ENCODE measurements around the gene PSTPIP1.

PSTPIP1 gene

DNA sequence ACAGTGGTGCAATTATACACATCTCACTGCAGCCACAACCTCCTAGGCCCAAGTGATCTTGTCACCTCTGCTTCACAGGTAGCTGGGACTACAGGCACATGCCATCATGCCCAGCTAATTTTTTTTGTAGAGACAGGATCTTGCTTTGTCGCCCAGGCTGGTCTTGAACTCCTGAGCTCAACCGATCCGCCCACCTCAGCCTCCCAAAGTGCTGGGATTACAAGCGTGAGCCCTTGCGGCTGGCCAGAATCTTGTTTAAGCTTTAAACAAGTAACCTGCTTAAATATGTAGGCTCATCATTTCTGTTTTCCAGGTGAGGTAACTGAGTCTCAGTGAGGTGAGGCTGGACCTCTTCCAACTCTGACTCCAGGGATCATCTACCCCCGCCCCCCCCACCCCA is 7.7 kb upstream of the PSTPIP1 start:
- no peaks in the 10 kb centered on the region for H3K9me3 ChIP-seq
- H3K27me3 ChIP-seq = no peaks in the 10 kb centered on the region
- H3K4me3 ChIP-seq (ENCODE audit: low read depth in 1 of 2, low read length in 1 of 2) = no peak overlapping the region
- TF ChIP-seq, protein P1, sequence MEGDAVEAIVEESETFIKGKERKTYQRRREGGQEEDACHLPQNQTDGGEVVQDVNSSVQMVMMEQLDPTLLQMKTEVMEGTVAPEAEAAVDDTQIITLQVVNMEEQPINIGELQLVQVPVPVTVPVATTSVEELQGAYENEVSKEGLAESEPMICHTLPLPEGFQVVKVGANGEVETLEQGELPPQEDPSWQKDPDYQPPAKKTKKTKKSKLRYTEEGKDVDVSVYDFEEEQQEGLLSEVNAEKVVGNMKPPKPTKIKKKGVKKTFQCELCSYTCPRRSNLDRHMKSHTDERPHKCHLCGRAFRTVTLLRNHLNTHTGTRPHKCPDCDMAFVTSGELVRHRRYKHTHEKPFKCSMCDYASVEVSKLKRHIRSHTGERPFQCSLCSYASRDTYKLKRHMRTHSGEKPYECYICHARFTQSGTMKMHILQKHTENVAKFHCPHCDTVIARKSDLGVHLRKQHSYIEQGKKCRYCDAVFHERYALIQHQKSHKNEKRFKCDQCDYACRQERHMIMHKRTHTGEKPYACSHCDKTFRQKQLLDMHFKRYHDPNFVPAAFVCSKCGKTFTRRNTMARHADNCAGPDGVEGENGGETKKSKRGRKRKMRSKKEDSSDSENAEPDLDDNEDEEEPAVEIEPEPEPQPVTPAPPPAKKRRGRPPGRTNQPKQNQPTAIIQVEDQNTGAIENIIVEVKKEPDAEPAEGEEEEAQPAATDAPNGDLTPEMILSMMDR (IDR thresholded peaks at IDR 0.05) = no peak
- peak overlapping the region; percentile 89 for H3K27ac ChIP-seq
- H3K4me1 ChIP-seq (ENCODE audit: control insufficient read depth in 1 of 2, insufficient read depth in 1 of 2, low read depth in 1 of 2, low read length in 1 of 2) = peaks cover 91 to 96% of the 10 kb centered on the region in 2 experiments
- H3K36me3 ChIP-seq = no peaks in the 10 kb centered on the region

- peaks cover 91 to 96% of the 10 kb centered on the region in 2 experiments for H3K4me1 ChIP-seq (ENCODE audit: control insufficient read depth in 1 of 2, insufficient read depth in 1 of 2, low read depth in 1 of 2, low read length in 1 of 2)
These were observed 6.7 kb upstream of the PSTPIP1 start for GRCh38 chr15:76987896-76988860.

DNA sequence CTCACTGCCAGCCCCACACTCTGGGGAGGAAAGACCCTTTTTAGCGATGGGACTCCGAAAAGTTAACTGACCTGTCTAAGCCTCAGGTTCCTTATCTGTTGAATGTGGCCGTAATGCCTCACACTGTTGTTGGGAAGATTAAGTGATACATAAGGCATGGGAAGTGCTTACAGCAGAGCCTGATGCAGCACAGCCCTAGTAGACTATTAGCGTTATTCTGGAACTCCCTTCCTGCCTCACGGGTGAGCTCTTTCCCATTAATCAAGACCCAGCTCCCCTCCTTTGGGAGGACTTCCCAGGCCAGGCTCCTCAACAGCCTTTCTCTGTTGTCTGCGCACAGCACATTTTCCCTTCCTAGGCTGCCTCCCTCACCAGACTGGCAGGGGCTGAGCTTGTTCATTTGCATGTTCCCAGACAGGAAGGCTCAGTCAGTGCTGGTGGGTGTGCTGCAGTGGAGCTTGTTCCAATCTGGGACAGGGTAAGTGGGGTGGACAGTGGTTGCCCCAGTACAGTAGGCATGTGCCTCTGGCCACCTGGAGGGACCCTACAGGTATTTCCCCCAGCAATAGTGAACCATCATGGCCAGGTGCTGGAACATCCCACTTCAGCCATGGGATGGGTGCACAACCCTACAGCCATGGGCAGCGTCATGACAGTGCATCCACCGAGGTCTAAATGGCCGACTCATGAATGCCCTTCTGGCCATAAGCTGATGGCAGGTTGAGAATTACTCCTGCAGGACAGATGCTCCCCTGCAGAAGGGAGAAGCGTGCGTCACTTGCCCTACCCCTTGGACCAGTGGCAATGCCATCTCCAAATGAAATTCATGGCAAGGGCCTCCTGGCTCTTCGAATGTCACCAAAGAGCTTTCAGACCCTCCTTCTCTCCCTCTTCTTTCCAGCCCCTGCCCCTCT is 5.8 kb upstream of the PSTPIP1 start:
- peak overlapping the region in 1 of 2 experiments; percentile 15 for H3K4me3 ChIP-seq (ENCODE audit: low read depth in 1 of 2, low read length in 1 of 2)
- H3K36me3 ChIP-seq = no peaks in the 10 kb centered on the region
- H3K9me3 ChIP-seq = no peaks in the 10 kb centered on the region
- peaks cover 91 to 96% of the 10 kb centered on the region in 2 experiments for H3K4me1 ChIP-seq (ENCODE audit: control insufficient read depth in 1 of 2, insufficient read depth in 1 of 2, low read depth in 1 of 2, low read length in 1 of 2)
- no peaks in the 10 kb centered on the region for H3K27me3 ChIP-seq
- H3K27ac ChIP-seq = peak overlapping the region; percentile 89
- TF ChIP-seq, protein P1 (IDR thresholded peaks at IDR 0.05) = no peak

More at GRCh38 chr15:76987896-76988860, 6.7 kb upstream of the PSTPIP1 start:
- TF ChIP-seq, protein P1 (IDR thresholded peaks at IDR 0.05) = no peak
- H3K4me3 ChIP-seq (ENCODE audit: low read depth in 1 of 2, low read length in 1 of 2) = peak overlapping the region in 1 of 2 experiments; percentile 15
- H3K36me3 ChIP-seq = no peaks in the 10 kb centered on the region
- peak overlapping the region; percentile 89 for H3K27ac ChIP-seq
- no peaks in the 10 kb centered on the region for H3K9me3 ChIP-seq
- H3K27me3 ChIP-seq = no peaks in the 10 kb centered on the region

DNA sequence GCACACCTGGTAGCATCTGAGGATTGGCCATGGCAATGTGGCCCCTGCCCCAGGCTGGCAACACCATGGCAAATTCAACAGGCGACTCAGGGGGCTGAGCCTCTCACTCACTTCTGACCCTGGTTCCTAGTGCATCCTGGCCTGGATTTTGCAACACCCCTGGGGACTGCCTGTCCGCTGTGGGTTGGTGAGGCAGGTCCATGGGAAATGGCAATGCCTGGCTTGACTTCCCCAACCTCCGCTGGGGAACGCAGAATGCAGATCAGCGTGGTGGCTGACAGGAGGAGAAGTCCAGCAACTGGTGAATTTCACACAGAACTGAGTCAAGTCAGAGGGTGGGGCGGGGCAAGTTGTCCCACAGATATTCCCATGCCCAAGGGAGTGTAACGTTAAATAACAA is 3.9 kb upstream of the PSTPIP1 start:
- Histone ChIP-seq H3K4me1 (ENCODE audit: control insufficient read depth in 1 of 2, insufficient read depth in 1 of 2, low read depth in 1 of 2, low read length in 1 of 2) (peaks cover 86 to 90% of the 10 kb centered on the region in 2 experiments), H3K36me3 (no peaks in the 10 kb centered on the region), H3K27me3 (no peaks in the 10 kb centered on the region)

More for the DNA sequence above, 3.9 kb upstream of the PSTPIP1 start:
- Histone ChIP-seq H3K4me3 (ENCODE audit: low read depth in 1 of 2, low read length in 1 of 2) (no peak overlapping the region), H3K27ac (peak overlapping the region; percentile 96), H3K9me3 (no peaks in the 10 kb centered on the region)
- TF ChIP-seq, protein P1 (IDR thresholded peaks at IDR 0.05) = no peak
